HG02588 (cell line): ENCODE data around the gene ETV5.
A peak's percentile ranks its signal among the peaks of the same experiment; 100 is the strongest.

Experiments used
- ATAC-seq: cut with Tn5 transposase; IDR thresholded peaks from one replicate; pipeline ENCODE4 v1.9.1; 2021; ENCODE audit warnings: mild to moderate bottlenecking, moderate library complexity; ENCODE audit not compliant: unreplicated experiment

The ETV5 gene

GRCh38 chr3:186070133-186070532, 38.8 kb downstream of the ETV5 start:
- no peak for ATAC-seq

- ATAC-seq = no peak
Observed at GRCh38 chr3:186069199-186069598, 39.7 kb downstream of the ETV5 start.

- ATAC-seq = no peak
Observed at GRCh38 chr3:186068243-186068552, 40.7 kb downstream of the ETV5 start.

- no peak for ATAC-seq
Observed at GRCh38 chr3:186067360-186068242, 41.3 kb downstream of the ETV5 start.

GRCh38 chr3:186060222-186060621, 48.7 kb downstream of the ETV5 start:
- peak; percentile 40 for ATAC-seq

GRCh38 chr3:186059192-186059591, 49.7 kb downstream of the ETV5 start:
- ATAC-seq = no peak

GRCh38 chr3:186058225-186058624, 50.7 kb downstream of the ETV5 start:
- ATAC-seq = no peak

GRCh38 chr3:186057594-186057993, 51.3 kb downstream of the ETV5 start:
- ATAC-seq = no peak

- no peak for ATAC-seq
Observed at GRCh38 chr3:186054792-186055352, 54.0 kb downstream of the ETV5 start.

- no peak for ATAC-seq
Observed at GRCh38 chr3:186053954-186054791, 54.7 kb downstream of the ETV5 start.

- no peak for ATAC-seq
Observed at GRCh38 chr3:186052096-186052840, 56.6 kb downstream of the ETV5 start.

GRCh38 chr3:186049001-186049400, 59.9 kb downstream of the ETV5 start:
- no peak for ATAC-seq

- ATAC-seq = no peak
Observed at GRCh38 chr3:186048119-186048518, 60.8 kb downstream of the ETV5 start.

- ATAC-seq = no peak
Observed at GRCh38 chr3:186046838-186047237, 62.1 kb downstream of the ETV5 start.

- ATAC-seq = no peak
Observed at GRCh38 chr3:186044968-186045367, 63.9 kb downstream of the ETV5 start.

- no peak for ATAC-seq
Observed at GRCh38 chr3:186044427-186044826, 64.5 kb downstream of the ETV5 start.

GRCh38 chr3:186042521-186043202, 66.2 kb downstream of the ETV5 start:
- ATAC-seq = no peak

- no peak for ATAC-seq
Observed at GRCh38 chr3:186042036-186042435, 66.9 kb downstream of the ETV5 start.

- no peak for ATAC-seq
Observed at GRCh38 chr3:186038360-186038759, 70.5 kb downstream of the ETV5 start.

- no peak for ATAC-seq
Observed at GRCh38 chr3:186035277-186035676, 73.6 kb downstream of the ETV5 start.
